ENCODE measurements around the gene TBCEL.
"Not testable (repeated sequence)": the region's sequence is repeated elsewhere in the genome, so short reads cannot be mapped to it uniquely, and the experiment has no call there.

The TBCEL gene

DNA sequence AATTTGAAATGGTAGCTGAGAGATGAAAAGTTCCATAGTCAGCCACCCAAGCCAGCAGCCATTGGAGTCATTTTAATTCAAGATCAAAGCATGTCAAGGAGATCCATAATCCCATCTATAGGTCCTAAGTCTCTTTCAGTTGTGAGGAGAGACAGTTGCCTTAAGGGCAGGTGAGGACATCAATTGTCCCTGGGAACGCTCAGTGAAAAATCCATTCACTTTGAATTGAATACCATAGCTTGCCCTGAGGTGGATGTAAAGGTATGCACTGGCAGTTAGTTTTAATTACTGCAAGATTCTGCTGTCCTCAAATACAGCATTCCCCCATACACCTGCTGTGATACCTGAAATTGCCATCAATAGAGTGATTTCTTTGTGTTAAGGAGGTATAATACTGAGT lies 25.3 kb upstream of the TBCEL start:
- in situ Hi-C loops (cut with MboI; ENCODE audit: low pct_unique_long_range_greater_than_20kb, low sequenced_read_pairs, unreplicated experiment): no loop called here
- DNase-seq (ENCODE audit: low spot score): no peak
- TF ChIP-seq CTCF (IDR thresholded peaks at IDR 0.05; ENCODE audit: extremely low read depth, insufficient read depth, missing control alignments): no peak

- DNase-seq (ENCODE audit: low spot score): no peak
- TF ChIP-seq CTCF (IDR thresholded peaks at IDR 0.05; ENCODE audit: extremely low read depth, insufficient read depth, missing control alignments): no peak
- in situ Hi-C loops (cut with MboI; ENCODE audit: low pct_unique_long_range_greater_than_20kb, low sequenced_read_pairs, unreplicated experiment): no loop called here
Observed at GRCh38 chr11:121004206-121004840, 19.6 kb upstream of the TBCEL start.

GRCh38 chr11:121006922-121007321 lies 17.0 kb upstream of the TBCEL start:
- no peak for DNase-seq (ENCODE audit: low spot score)
- TF ChIP-seq CTCF (IDR thresholded peaks at IDR 0.05; ENCODE audit: extremely low read depth, insufficient read depth, missing control alignments): no peak
- in situ Hi-C loops (cut with MboI; ENCODE audit: low pct_unique_long_range_greater_than_20kb, low sequenced_read_pairs, unreplicated experiment): no loop called here

DNA sequence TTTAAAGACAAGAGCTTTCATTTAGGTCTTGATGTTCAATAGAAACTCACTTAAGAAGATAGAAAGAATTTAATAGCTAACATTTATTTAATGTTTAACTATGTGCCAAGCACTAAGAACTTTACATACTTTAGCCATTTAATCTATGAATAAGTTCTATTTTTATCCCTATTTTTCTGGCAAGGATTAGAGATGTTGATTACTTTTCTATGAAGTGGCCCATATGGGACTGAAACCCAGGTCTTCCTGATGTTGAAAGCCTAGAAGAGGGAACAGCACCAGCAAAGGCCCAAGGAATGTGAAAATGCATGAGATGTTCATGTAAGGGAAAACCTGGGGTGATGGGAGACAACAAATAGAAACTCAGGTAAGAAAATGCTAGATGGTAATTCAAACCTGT lies 15.4 kb upstream of the TBCEL start:
- no peak for DNase-seq (ENCODE audit: low spot score)
- in situ Hi-C loops (cut with MboI; ENCODE audit: low pct_unique_long_range_greater_than_20kb, low sequenced_read_pairs, unreplicated experiment): no loop called here
- TF ChIP-seq CTCF (IDR thresholded peaks at IDR 0.05; ENCODE audit: extremely low read depth, insufficient read depth, missing control alignments): no peak

- no peak for DNase-seq (ENCODE audit: low spot score)
- no peak for TF ChIP-seq CTCF (IDR thresholded peaks at IDR 0.05; ENCODE audit: extremely low read depth, insufficient read depth, missing control alignments)
- in situ Hi-C loops (cut with MboI; ENCODE audit: low pct_unique_long_range_greater_than_20kb, low sequenced_read_pairs, unreplicated experiment): no loop called here
Observed at GRCh38 chr11:121012091-121012490, 11.8 kb upstream of the TBCEL start.

- no peak for TF ChIP-seq CTCF (IDR thresholded peaks at IDR 0.05; ENCODE audit: extremely low read depth, insufficient read depth, missing control alignments)
- in situ Hi-C loops (cut with MboI; ENCODE audit: low pct_unique_long_range_greater_than_20kb, low sequenced_read_pairs, unreplicated experiment): no loop called here
- no peak for DNase-seq (ENCODE audit: low spot score)
Observed at GRCh38 chr11:121018746-121019145, 5.2 kb upstream of the TBCEL start.

DNA sequence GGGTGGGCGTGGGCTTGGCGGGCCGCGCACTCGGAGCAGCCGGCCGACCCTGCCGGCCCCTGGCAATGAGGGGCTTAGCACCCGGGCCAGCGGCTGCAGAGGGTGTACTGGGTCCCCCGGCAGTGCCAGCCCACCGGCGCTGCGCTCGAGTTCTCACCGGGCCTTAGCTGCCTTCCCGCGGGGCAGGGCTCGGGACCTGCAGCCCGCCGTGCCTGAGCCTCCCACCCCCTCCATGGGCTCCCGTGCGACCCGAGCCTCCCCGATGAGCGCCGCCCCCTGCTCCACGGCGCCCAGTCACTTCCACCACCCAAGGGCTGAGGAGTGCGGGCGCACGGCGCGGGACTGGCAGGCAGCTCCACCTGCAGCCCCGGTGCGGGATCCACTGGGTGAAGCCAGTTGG lies 2.2 kb upstream of the TBCEL start:
- DNase-seq (ENCODE audit: low spot score); in situ Hi-C loops (cut with MboI; ENCODE audit: low pct_unique_long_range_greater_than_20kb, low sequenced_read_pairs, unreplicated experiment): not testable (repeated sequence)

Data from GM13977 (cell line).